ENCODE measurements around the gene CEP162. TPM values are rescaled to one million over a fixed set of nuclear protein-coding genes. Genes with fewer than 3 reads are reported as not detected.
A peak's percentile ranks its signal among the peaks of the same experiment; 100 is the strongest.

The CEP162 gene, protein sequence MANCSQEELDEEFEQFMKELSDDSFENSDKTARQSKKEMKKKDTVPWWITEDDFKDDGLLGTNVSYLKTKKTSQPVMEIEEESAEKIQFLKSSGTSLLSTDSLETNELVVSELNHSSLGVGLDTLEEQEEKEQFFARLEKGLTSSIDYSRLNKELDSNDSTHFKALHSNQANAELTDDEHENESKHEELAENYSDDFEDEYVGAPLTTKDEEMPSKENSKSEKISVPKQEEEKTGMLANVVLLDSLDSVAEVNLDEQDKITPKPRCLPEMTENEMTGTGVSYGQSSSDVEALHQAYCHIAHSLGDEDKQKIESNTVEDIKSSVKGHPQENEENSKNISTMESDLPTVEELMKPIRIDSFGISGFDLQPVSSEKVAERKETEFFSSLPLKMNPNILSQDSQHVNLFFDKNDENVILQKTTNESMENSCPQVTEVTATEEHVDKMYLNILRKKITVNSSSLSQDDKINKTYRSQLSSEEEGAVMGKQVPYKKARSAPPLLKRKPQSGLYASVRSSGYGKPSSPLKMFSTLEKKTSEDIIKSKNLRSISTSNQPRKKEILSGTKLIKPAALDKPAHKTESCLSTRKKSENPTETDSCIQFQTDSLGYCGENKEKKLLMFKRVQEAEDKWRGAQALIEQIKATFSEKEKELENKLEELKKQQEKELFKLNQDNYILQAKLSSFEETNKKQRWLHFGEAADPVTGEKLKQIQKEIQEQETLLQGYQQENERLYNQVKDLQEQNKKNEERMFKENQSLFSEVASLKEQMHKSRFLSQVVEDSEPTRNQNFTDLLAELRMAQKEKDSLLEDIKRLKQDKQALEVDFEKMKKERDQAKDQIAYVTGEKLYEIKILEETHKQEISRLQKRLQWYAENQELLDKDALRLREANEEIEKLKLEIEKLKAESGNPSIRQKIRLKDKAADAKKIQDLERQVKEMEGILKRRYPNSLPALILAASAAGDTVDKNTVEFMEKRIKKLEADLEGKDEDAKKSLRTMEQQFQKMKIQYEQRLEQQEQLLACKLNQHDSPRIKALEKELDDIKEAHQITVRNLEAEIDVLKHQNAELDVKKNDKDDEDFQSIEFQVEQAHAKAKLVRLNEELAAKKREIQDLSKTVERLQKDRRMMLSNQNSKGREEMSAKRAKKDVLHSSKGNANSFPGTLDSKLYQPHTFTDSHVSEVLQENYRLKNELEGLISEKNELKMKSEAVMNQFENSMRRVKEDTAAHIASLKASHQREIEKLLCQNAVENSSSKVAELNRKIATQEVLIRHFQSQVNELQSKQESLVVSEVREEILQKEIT (N-terminal part only)
- 1 to 10 TPM; 3.0 to 4.3 (median 3.7) TPM for total RNA-seq

- Mint-ChIP-seq H3K9me3 (no peaks in the 10 kb centered on the region), H3K27me3 (ENCODE audit: low read depth) (peaks cover 8% of the 10 kb centered on the region), H3K4me1 (ENCODE audit: low read depth) (peaks cover 22% of the 10 kb centered on the region), H3K4me3 (peak within 1 kb of the TSS; percentile 99), H3K36me3 (ENCODE audit: insufficient read depth) (peaks cover 2% of the 10 kb centered on the region)
- ATAC-seq (peak; percentile 97 to 98), DNase-seq (peak; percentile 80)
These were observed at the start of gene CEP162 for GRCh38 chr6:84227434-84228197. CEP162 (minus strand) TSS chr6:84227643; CDS start chr6:84226393, 1,250 bp downstream.

GRCh38 chr6:84274856-84275255 is 47.4 kb upstream of the CEP162 start:
- DNase-seq (no peak), ATAC-seq (no peak)
- H3K4me1 Mint-ChIP-seq (ENCODE audit: low read depth), result no peaks in the 10 kb centered on the region
- no peaks in the 10 kb centered on the region for H3K9me3 Mint-ChIP-seq
- H3K4me3 Mint-ChIP-seq, result no peak overlapping the region
- H3K36me3 Mint-ChIP-seq (ENCODE audit: insufficient read depth), result no peaks in the 10 kb centered on the region
- H3K27me3 Mint-ChIP-seq (ENCODE audit: low read depth), result no peaks in the 10 kb centered on the region

DNA sequence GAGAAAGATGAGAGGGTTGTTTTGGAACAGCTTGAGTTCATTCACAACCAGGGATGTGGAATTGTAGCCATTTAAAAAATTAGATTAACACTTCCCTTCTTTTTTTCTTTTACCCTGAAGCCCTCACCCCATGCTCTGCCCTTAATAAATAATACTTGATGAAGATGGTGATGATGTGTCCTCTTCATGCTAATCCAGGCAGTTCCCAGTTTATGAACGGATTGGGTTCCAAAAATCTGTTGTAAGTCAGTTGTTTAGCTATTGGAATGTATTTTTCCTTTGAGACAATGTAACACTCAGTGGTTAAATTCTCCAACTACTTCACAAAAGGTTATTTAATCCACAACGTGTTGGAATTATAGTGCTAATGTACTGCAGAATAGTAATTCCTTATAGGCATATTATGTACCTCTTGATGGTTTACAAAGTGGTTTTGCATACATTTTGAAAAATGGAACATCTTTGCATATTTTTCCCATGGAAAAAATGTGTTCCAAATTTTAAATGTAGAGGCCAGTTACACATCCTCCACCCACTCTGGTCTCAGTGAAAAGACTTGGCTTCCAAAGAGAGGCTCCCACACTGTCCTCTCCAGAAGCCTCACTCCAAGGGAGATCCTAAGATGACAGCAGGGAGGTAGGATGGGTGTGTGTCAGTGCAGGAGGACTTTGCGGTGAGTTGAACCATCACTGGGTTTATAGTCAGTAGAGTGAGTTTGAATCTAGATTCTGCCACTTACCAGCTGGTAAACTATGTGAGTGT is 45.8 kb upstream of the CEP162 start:
- Mint-ChIP-seq H3K27me3 (ENCODE audit: low read depth) (no peaks in the 10 kb centered on the region), H3K4me3 (no peak overlapping the region), H3K36me3 (ENCODE audit: insufficient read depth) (no peaks in the 10 kb centered on the region), H3K9me3 (no peaks in the 10 kb centered on the region), H3K4me1 (ENCODE audit: low read depth) (no peaks in the 10 kb centered on the region)
- ATAC-seq, result no peak
- no peak for DNase-seq

DNA sequence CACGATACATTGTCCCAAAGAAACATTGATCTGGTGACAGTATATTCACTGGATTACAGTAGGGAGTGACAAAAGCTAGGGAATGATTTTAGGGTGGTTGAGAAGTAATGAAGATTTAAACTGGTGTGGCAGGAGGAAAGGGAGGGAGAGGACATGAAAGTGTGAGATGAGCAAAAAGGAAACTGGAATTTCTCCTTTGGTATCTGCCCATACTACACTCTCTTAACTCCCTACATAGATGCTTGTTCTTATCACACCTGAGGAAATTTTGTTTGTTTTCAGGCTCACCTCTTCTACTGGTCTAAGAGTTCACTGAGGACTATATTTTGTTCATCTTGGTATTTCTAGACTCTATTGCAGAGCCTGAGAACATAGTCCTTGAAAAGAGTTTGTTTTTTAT is 44.9 kb upstream of the CEP162 start:
- DNase-seq (no peak), ATAC-seq (no peak)
- no peaks in the 10 kb centered on the region for H3K27me3 Mint-ChIP-seq (ENCODE audit: low read depth)
- no peak overlapping the region for H3K4me3 Mint-ChIP-seq
- no peaks in the 10 kb centered on the region for H3K9me3 Mint-ChIP-seq
- no peaks in the 10 kb centered on the region for H3K36me3 Mint-ChIP-seq (ENCODE audit: insufficient read depth)
- H3K4me1 Mint-ChIP-seq (ENCODE audit: low read depth), result no peaks in the 10 kb centered on the region

GRCh38 chr6:84271061-84271716 is 43.7 kb upstream of the CEP162 start:
- no peaks in the 10 kb centered on the region for H3K36me3 Mint-ChIP-seq (ENCODE audit: insufficient read depth)
- DNase-seq, result no peak

DNA sequence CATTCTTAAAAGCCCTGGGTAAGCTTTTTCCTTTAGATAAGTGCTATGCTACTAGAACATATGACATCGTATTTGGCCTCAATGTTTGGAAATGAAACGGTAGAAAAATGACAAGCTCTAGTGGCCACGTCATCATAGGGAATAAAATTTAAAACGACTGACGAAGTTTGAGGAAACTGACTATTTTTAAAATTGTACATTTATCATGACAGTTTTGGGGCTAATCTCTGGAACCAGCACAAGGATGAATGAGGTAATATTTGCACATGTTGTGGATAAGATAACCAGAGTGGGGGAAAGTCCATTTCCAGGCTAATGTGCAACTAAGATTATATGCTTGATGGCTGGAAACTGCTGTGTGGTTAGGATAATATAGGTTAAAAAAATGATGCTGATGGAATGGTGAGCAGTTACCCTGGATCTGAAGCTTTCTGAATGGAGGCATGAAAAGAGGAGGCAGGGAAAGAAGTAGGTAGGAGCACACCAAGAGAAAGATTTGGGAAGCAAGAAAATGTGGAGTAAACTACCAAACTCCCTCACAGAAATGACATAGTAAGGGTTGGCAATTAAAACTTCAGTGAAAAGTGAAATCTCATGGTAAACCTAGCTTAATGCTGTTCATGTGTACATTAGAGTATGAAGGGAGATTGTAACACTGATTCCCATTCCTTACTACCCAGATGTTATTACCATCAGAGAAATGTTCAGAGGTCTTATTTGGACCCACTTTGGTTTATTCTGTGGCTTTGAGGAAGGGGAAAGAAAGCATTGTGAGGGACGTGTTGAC is 42.7 kb upstream of the CEP162 start:
- Mint-ChIP-seq H3K4me1 (ENCODE audit: low read depth) (no peaks in the 10 kb centered on the region), H3K4me3 (no peak overlapping the region), H3K36me3 (ENCODE audit: insufficient read depth) (no peaks in the 10 kb centered on the region), H3K9me3 (no peaks in the 10 kb centered on the region), H3K27me3 (ENCODE audit: low read depth) (peaks cover 3% of the 10 kb centered on the region)
- no peak for ATAC-seq
- DNase-seq, result no peak

More at GRCh38 chr6:84271061-84271716, 43.7 kb upstream of the CEP162 start:
- no peak for ATAC-seq
- no peaks in the 10 kb centered on the region for H3K4me1 Mint-ChIP-seq (ENCODE audit: low read depth)
- H3K27me3 Mint-ChIP-seq (ENCODE audit: low read depth), result no peaks in the 10 kb centered on the region
- no peaks in the 10 kb centered on the region for H3K9me3 Mint-ChIP-seq
- H3K4me3 Mint-ChIP-seq, result no peak overlapping the region

GRCh38 chr6:84268781-84269180 is 41.3 kb upstream of the CEP162 start:
- ATAC-seq (no peak), DNase-seq (no peak)
- no peaks in the 10 kb centered on the region for H3K4me1 Mint-ChIP-seq (ENCODE audit: low read depth)
- H3K36me3 Mint-ChIP-seq (ENCODE audit: insufficient read depth), result no peaks in the 10 kb centered on the region
- H3K27me3 Mint-ChIP-seq (ENCODE audit: low read depth), result peaks cover 3% of the 10 kb centered on the region
- H3K9me3 Mint-ChIP-seq, result no peaks in the 10 kb centered on the region
- no peak overlapping the region for H3K4me3 Mint-ChIP-seq

GRCh38 chr6:84263557-84263956 is 36.1 kb upstream of the CEP162 start:
- H3K4me3 Mint-ChIP-seq, result no peak overlapping the region
- H3K4me1 Mint-ChIP-seq (ENCODE audit: low read depth), result no peaks in the 10 kb centered on the region
- ATAC-seq (no peak), DNase-seq (no peak)
- no peaks in the 10 kb centered on the region for H3K36me3 Mint-ChIP-seq (ENCODE audit: insufficient read depth)
- H3K27me3 Mint-ChIP-seq (ENCODE audit: low read depth), result peaks cover 9% of the 10 kb centered on the region
- H3K9me3 Mint-ChIP-seq, result no peaks in the 10 kb centered on the region

- Mint-ChIP-seq H3K27me3 (ENCODE audit: low read depth) (peaks cover 9% of the 10 kb centered on the region), H3K4me1 (ENCODE audit: low read depth) (no peaks in the 10 kb centered on the region), H3K36me3 (ENCODE audit: insufficient read depth) (no peaks in the 10 kb centered on the region), H3K4me3 (no peak overlapping the region), H3K9me3 (no peaks in the 10 kb centered on the region)
- DNase-seq (no peak), ATAC-seq (no peak)
These were observed 33.5 kb upstream of the CEP162 start for GRCh38 chr6:84260926-84261325.

DNA sequence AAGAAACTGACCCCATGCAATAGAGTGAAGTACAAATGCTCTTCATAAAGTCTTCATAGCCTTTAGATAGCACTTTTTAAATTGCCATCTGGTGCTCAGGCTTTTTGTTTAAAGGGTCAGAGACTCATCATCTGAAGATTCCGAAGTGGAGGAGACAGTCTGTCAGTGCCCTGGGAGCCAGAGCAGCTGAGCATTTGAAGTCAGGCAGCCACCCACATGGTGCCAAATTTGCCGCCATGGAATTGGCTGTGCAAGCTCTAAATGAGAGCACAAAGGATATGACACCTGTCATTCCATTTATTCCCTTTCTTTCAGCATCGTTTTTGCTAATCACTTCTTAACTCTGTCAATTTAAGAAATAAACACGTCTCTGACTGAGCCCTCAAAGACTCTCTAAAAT is 32.8 kb upstream of the CEP162 start:
- peaks cover 8% of the 10 kb centered on the region for H3K27me3 Mint-ChIP-seq (ENCODE audit: low read depth)
- no peak for DNase-seq
- no peaks in the 10 kb centered on the region for H3K36me3 Mint-ChIP-seq (ENCODE audit: insufficient read depth)
- no peaks in the 10 kb centered on the region for H3K9me3 Mint-ChIP-seq
- H3K4me3 Mint-ChIP-seq, result no peak overlapping the region
- no peaks in the 10 kb centered on the region for H3K4me1 Mint-ChIP-seq (ENCODE audit: low read depth)
- no peak for ATAC-seq

DNA sequence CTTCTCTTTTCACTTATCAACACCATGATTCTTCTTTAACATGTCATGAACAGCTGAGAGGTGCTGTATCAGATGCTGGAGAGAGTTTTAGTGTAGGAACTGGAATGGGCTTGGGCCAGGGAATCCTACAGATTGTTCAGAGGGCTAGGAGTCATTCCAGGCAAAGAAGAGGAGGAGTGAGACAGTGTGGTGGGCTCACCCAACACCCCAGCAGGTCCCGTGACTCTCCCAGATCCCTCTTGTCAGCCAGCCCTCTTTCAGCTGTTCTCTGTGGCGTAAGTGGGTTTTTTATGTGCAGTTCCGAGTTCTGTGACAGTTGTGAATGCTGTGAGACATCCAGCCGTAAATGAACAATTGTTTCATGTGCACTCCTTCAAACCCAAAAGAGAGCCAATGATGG is 31.4 kb upstream of the CEP162 start:
- no peak for ATAC-seq
- DNase-seq, result no peak
- Mint-ChIP-seq H3K36me3 (ENCODE audit: insufficient read depth) (no peaks in the 10 kb centered on the region), H3K4me3 (no peak overlapping the region), H3K4me1 (ENCODE audit: low read depth) (no peaks in the 10 kb centered on the region), H3K9me3 (no peaks in the 10 kb centered on the region), H3K27me3 (ENCODE audit: low read depth) (peaks cover 14% of the 10 kb centered on the region)

DNA sequence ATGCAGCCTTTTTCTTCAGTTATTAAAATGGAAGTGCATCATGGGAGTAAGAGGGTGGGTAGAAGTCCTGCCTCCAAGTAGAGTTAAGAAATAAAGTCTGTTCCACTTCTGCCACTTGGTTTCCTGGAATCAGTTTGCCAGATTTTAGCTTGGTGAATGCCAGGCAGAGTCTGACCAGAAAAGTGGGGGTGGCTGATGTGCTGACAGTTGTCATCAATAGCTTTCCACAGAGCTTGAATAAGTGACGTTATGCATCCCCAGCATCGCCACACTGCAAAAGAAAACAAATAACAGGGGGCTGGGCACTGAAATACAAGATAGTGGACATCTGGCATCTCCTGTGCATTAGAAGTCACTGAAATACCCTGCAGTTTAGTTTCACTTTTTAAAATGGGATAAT is 30.8 kb upstream of the CEP162 start:
- peaks cover 20% of the 10 kb centered on the region for H3K27me3 Mint-ChIP-seq (ENCODE audit: low read depth)
- DNase-seq, result no peak

More for the DNA sequence above, 30.8 kb upstream of the CEP162 start:
- H3K4me3 Mint-ChIP-seq, result no peak overlapping the region
- no peaks in the 10 kb centered on the region for H3K4me1 Mint-ChIP-seq (ENCODE audit: low read depth)
- no peaks in the 10 kb centered on the region for H3K9me3 Mint-ChIP-seq
- H3K36me3 Mint-ChIP-seq (ENCODE audit: insufficient read depth), result no peaks in the 10 kb centered on the region
- no peak for ATAC-seq

Data from activated T-cell treated with anti-CD3 and anti-CD28 coated beads, Interleukin-2, amount 50 U/mL, for 4 hours (primary cell).